Left forelimb (tissue), 1 donor: ENCODE results near the gene TMEM11.

Experiments used
- DNase-seq: peaks from one replicate; pipeline ENCODE4 v3.0.0-alpha.2; 2018; ENCODE audit warnings: low spot score

The TMEM11 gene

DNA sequence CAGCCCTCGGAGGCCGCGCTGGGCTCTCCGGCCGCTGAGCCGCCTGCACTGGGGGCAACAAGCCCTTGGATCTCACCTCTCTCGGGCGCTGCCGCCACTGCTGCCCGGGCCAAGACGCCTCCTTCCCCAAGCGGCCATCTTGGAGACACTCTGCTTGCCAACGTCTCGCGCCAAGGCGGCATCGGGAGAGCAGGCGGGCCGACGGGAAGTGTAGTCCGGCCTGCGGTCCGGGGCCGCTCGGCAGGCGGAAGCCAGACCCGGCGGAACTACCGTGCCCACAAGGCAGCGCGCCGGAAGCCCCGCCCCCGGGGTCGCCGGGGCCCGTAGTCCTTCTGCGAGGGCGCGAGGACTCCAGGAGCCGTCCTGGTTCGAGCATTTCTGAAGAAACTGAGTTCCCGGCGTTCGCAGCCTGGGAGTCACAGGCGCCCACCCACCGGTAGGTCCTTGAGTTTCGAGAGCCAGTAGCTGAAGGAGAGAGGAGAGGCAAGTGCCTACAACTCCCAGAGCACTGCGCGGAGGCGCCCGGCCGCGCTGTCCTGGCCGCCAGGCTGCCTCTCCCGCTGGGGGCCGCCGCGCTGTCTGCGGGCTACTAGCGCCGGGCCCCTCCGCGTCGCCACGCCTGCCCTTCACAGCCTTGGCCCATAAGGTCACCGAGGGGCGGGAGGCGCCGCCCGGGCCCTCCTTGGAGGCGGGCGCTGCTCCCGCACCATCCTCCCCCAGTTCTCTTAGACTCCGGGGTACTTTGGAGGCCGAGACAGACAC is at the start of gene TMEM11:
Gene TMEM11 (minus strand): TSS at position 147 of the 762 bp plus-strand sequence. CDS start 9 bp downstream, at position 138.
- peak; percentile 99 for DNase-seq

- no peak for DNase-seq
These were observed 49.4 kb upstream of the TMEM11 start for GRCh38 chr17:21263376-21263775.

- DNase-seq, result no peak
These were observed 48.5 kb upstream of the TMEM11 start for GRCh38 chr17:21262259-21262993.

DNA sequence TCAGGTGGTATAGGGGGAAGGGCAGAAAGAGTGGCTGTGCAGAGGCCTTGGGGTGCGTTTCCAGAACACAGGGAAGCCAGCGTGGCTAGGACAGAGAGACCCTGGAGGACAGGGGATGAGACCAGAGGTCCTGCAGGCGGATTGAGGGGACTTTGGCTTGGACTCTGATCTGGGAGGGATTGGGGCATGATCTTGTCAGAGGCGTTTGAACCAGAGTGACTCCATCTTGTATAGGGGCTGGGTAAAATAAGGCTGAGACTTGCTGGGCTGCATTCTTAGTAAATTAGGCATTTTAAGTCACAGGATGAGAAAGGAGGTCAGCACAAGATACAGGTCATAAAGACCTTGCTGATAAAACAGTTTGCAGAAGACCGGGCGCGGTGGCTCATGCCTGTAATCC is 44.6 kb upstream of the TMEM11 start:
- DNase-seq, result no peak

DNA sequence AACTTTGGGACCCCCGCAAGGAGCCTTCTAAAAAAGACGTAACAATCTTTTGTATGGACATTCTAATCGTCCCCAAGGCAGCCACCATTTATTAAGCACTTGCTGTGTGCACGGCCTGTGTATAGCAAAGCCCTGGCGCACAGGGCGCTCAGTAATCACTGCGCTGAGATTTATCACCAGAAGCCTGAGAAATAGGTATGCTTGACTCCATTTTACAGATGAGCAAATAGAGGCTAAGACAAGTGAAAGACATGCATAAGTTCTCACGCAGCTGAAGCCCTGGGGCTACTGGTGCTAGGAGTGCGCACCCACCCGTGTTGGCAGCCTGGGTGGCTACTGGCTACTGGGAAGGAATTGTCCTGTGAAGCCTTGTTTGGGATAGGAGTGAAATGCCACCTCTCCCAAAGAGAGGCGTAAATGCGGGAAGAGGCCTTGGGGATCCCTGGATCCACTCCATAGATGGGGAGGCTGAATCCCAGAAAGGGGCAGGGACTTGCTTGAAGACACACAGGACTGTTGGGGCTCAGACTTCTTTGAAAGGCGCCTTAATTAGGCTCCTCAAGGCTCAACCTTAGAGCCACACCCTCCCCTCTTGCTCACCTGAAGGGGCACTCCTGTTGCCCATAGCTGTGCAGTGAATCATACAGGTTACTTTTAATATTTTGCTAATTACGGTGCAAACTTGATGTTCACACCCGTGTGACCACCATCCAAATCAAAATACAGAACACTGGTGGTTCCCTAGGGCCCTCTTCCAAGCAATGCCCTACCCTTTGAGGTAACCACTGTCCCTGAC is 39.9 kb upstream of the TMEM11 start:
- no peak for DNase-seq

GRCh38 chr17:21252796-21253645 is 39.1 kb upstream of the TMEM11 start, which contains the start of gene NATD1:
Gene NATD1 (minus strand): TSS chr17:21253410. CDS start chr17:21253264, 146 bp downstream.
- DNase-seq, result peak; percentile 90

GRCh38 chr17:21252289-21252795 is 38.4 kb upstream of the TMEM11 start:
- no peak for DNase-seq

DNA sequence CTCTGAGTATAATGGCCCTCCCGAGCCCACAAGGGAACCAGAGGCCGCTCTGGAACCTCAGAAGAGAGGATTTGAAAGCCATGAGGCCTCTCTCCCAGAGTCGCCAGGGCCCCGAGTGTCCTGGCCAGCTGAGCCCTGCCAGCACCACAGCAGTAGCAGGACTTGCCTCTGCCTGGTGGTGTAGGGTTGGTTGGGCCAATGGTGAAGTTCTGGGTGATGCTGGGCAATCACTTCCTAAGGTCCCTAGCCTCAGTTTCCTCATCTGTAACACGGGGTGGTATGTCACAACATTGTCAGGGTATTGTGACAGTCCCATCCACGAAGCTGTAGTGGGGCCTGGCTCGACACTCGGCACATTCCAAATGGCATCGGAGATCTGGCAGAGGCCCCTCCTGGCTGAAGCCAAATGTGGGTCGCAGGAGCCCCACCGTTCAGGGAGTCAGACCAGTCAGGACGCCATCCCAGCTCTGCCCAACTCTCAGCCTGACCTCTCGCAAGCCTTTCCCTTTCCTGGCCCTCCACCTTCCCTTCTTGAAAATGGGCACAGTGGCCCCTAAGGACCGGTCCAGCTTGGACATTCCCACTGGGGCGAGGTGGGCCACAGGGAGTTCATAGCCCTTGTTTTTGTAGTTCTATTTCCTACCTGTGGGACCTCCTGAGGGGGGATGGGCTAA is 37.5 kb upstream of the TMEM11 start:
- no peak for DNase-seq

- DNase-seq, result no peak
These were observed 36.9 kb upstream of the TMEM11 start for GRCh38 chr17:21250854-21251253.

DNA sequence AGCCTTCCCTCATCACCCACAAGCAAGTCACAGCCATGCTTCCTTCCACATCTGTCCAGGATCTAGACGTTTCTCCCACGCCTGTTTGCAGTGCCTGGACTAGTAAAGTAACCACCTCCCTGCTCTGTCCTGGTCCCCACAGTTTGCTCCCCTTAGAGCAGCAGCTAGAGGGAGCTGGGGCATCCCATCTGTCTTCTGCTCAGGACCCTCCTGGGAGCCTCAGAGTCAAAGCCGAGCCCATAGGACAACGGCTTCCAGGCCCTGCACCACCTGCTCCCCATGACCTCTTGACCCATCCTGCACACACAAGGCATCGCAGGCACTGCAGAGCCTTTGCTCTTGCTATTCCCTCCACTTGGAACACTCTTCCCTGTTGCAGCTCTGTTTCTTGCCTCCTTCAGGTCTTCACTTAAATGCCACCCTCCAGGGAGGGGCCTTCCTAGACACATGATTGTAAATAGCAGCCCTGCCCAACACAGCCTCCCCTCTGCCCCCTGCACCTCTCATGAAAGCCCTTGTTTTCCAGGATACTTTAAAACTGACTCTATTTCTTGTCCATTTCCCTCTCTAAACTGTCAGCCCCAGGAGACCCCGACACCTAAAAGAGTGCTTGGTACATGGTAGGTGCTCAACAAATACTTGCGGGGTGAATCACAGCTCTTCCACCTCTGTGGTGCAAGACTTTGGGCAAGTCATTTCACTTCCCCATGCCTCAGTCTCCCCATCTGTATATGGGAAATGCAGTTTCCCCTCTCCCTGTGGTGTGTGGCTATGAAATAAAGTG is 36.2 kb upstream of the TMEM11 start:
- no peak for DNase-seq

GRCh38 chr17:21249086-21249795 is 35.3 kb upstream of the TMEM11 start:
- no peak for DNase-seq

DNA sequence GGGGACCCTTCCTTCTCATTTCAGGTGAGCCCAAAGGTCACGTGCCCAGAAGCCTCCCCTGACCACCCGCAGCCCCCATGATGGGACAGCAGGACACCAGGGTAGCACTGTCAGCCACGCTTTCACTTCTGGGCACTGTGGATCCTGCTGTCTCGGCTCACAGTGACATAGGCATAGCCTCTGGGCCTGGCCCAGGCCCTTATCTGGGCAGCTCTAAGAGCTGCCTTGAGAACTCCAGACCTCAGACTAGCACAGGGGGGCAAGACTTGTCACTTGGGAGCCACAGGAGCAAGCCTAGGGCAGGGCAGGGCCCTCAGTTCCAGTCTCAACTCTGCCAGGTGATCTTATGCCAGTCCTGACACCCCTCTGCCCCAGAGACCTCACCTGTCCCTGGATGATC is 34.5 kb upstream of the TMEM11 start:
- DNase-seq, result no peak

GRCh38 chr17:21247552-21248258 is 33.7 kb upstream of the TMEM11 start:
- DNase-seq, result no peak

GRCh38 chr17:21246698-21247097 is 32.7 kb upstream of the TMEM11 start:
- no peak for DNase-seq

- no peak for DNase-seq
These were observed 31.7 kb upstream of the TMEM11 start for GRCh38 chr17:21245639-21246084.

DNA sequence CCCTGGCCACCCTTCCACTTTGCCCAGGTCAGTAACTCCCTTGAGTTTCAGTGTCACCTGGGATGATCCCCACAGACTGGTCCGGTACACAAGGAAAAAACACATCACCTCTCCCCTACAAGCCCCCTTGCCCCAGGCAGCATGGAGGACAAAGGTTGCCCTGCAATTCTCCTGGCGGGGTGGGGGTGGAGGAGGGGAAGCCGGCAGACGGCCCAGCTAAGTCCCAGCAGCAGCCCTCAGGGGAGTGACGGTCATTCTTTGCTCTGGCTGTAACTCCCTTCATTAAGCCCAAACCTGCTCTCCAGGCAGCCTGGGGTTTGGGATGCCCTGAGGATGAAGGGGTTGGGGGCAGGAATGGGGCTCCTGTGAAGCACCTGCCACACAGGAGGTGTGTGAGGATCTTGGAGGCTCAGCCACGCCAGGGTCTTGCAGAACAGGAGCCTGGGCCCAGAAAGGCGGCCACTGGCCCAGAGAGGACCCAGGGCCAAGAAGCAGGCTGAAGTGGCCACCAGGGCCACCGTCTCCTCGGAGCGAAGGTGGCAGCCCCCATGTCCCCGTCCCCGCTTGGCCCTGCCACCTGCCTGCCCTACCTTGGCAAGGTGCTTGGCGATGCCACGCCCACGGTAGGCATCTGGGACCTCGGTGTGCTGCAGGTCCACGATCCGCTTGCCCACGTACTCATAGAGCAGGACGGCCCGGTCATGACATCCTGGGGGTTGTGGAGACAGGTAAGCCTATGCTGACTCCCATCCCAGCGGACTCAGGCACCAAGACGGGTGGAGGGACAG is 29.7 kb upstream of the TMEM11 start:
- no peak for DNase-seq

GRCh38 chr17:21242780-21243515 is 29.0 kb upstream of the TMEM11 start:
- no peak for DNase-seq
